Neural cell (in vitro differentiated cells): ENCODE data around the gene FILIP1. TPM values are rescaled to one million over a fixed set of nuclear protein-coding genes. Genes with fewer than 3 reads are reported as not detected.

Source experiments
- H2AFZ ChIP-seq: fragments of 200-600, 300-800 bp; sonication (generic), shearing (Covaris generic); 2 replicates; pipeline ENCODE4 v1.6.0; 2014; ENCODE audit warnings: low read depth, mild to moderate bottlenecking, antibody characterized with exemption, low read length, moderate library complexity
- H3F3A ChIP-seq: fragments of 200-600 bp; shearing (Covaris generic); 2 replicates; pipeline ENCODE4 v1.6.1; 2016; ENCODE audit warnings: mild to moderate bottlenecking, moderate library complexity, mixed read lengths, antibody characterized with exemption, low read length; ENCODE audit not compliant: insufficient read depth, poor library complexity, severe bottlenecking
- H3K27ac ChIP-seq: fragments of 200-600, 300-800 bp; sonication (generic), shearing (Covaris generic); 2 replicates; pipeline ENCODE4 v1.5.1; 2014; ENCODE audit warnings: mild to moderate bottlenecking, low read length, moderate library complexity
- H3K27me3 ChIP-seq: fragments of 300-800, 200-600 bp; sonication (generic), shearing (Covaris generic); 2 replicates; pipeline ENCODE4 v1.6.0; 2014; ENCODE audit warnings: mild to moderate bottlenecking, low read depth, low read length, moderate library complexity; ENCODE audit not compliant: insufficient read depth
- H3K36me3 ChIP-seq: fragments of 300-800, 200-600 bp; sonication (generic), shearing (Covaris generic); 2 replicates; pipeline ENCODE4 v1.5.1; 2014; ENCODE audit warnings: mild to moderate bottlenecking, antibody characterized with exemption, low read length, moderate library complexity; ENCODE audit not compliant: insufficient read depth
- H3K4me2 ChIP-seq: fragments of 300-800, 200-600 bp; sonication (generic), shearing (Covaris generic); 2 replicates; pipeline ENCODE4 v1.6.0; 2014; ENCODE audit warnings: mild to moderate bottlenecking, low read length
- H3K4me3 ChIP-seq: fragments of 300-800, 200-600 bp; sonication (generic), shearing (Covaris generic); 2 replicates; pipeline ENCODE4 v1.5.1; 2014; ENCODE audit warnings: mild to moderate bottlenecking, low read length, moderate library complexity
- H3K79me2 ChIP-seq: fragments of 200-600 bp; shearing (Covaris generic); replicated peaks from 2 replicates; pipeline ENCODE4 v1.6.0; 2014; ENCODE audit warnings: mild to moderate bottlenecking, low read length, moderate library complexity; ENCODE audit not compliant: insufficient read depth
- H3K9ac ChIP-seq: fragments of 300-800, 200-600 bp; sonication (generic), shearing (Covaris generic); 2 replicates; pipeline ENCODE4 v1.6.1; 2016; ENCODE audit warnings: mild to moderate bottlenecking, low read length, mixed read lengths
- H3K9me2 ChIP-seq: fragments of 200-600 bp; shearing (Covaris generic); 2 replicates; pipeline ENCODE4 v1.6.1; 2016; ENCODE audit warnings: mild to moderate bottlenecking, low read length, mixed read lengths; ENCODE audit not compliant: insufficient read depth
- H3K9me3 ChIP-seq: fragments of 200-600, 300-800 bp; sonication (generic), shearing (Covaris generic); 2 replicates; pipeline ENCODE4 v1.6.1; 2016; ENCODE audit warnings: mild to moderate bottlenecking, mixed run types, low read length, moderate library complexity, mixed read lengths
- H4K20me1 ChIP-seq: fragments of 200-600 bp; shearing (Covaris generic); 2 replicates; pipeline ENCODE4 v1.6.1; 2016; ENCODE audit warnings: mild to moderate bottlenecking, mixed run types; ENCODE audit not compliant: insufficient read depth
- CTCF ChIP-seq: fragments of 450-650 bp; IDR thresholded peaks from 2 replicates; pipeline ENCODE4 v1.5.1; 2014; ENCODE audit warnings: antibody characterized with exemption, mild to moderate bottlenecking, moderate library complexity; ENCODE audit not compliant: poor library complexity, severe bottlenecking
- EP300 ChIP-seq: fragments of 450-650 bp; conservative IDR thresholded peaks from 2 replicates; pipeline ENCODE4 v1.6.1; 2014; ENCODE audit warnings: antibody characterized with exemption, mild to moderate bottlenecking, moderate library complexity; ENCODE audit not compliant: poor library complexity, severe bottlenecking
- EZH2 ChIP-seq: fragments of 200-600, 300-800 bp; shearing (Covaris generic), sonication (generic); IDR thresholded peaks from 2 replicates; pipeline ENCODE4 v1.6.1; 2014; ENCODE audit warnings: antibody characterized with exemption, low read length, borderline replicate concordance, mild to moderate bottlenecking; ENCODE audit not compliant: insufficient read depth, poor library complexity, severe bottlenecking
- MXI1 ChIP-seq: fragments of 450-650 bp; conservative IDR thresholded peaks from 2 replicates; pipeline ENCODE4 v1.6.1; 2014; ENCODE audit warnings: antibody characterized with exemption, mild to moderate bottlenecking; ENCODE audit not compliant: poor library complexity, severe bottlenecking
- POLR2AphosphoS5 ChIP-seq: IDR thresholded peaks from 2 replicates; pipeline ENCODE4 v1.6.1; 2012
- RAD21 ChIP-seq: fragments of 450-650 bp; conservative IDR thresholded peaks from 2 replicates; pipeline ENCODE4 v1.6.1; 2014; ENCODE audit warnings: antibody characterized with exemption, mild to moderate bottlenecking, moderate library complexity
- SMC3 ChIP-seq: fragments of 450-650 bp; conservative IDR thresholded peaks from 2 replicates; pipeline ENCODE4 v1.6.1; 2014; ENCODE audit warnings: antibody characterized with exemption, mild to moderate bottlenecking, moderate library complexity; ENCODE audit not compliant: poor library complexity
- TAF1 ChIP-seq: IDR thresholded peaks from 2 replicates; pipeline ENCODE4 v1.6.1; 2012; ENCODE audit warnings: low read depth
- polyA plus RNA-seq: library from polyadenylated mRNA; depleted of rRNA; stranded (reverse); fragments of >200 nt; gene quantifications from 2 replicates; pipeline ENCODE4 v1.2.3, GENCODE V29; 2014
- TF ChIP-seq, protein P1 (sequence below): IDR thresholded peaks from 2 replicates; pipeline ENCODE4 v1.6.1; 2012; ENCODE audit warnings: borderline replicate concordance

The FILIP1 gene
- polyA plus RNA-seq, 1 donor from 2014 or later, result 1.4 TPM

DNA sequence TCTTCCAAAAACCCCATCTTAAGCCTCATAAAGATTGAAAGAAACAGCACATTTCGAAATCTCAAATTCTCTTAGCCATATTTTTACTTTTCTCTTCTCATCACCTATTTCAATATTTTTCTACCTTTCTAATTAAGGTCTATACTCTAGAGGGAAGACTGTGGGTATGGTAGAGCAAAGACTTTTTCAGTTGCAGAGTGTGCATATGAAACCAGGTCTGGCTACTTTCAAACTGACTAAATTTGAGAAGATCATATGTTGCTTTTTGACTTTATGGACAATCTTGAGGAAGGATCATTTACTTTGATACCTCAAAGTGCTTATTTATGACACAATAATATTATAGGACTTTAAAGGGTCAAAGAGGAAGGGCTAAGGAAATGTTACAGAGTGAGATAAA, 20.7 kb downstream of the FILIP1 start:
- H3K9me3 ChIP-seq, result no peaks in the 10 kb centered on the region
- no peak overlapping the region for H3K4me2 ChIP-seq
- H3F3A ChIP-seq, result no peaks in the 10 kb centered on the region
- H3K27me3 ChIP-seq, result no peaks in the 10 kb centered on the region
- no peak overlapping the region for H3K27ac ChIP-seq
- H3K36me3 ChIP-seq, result no peaks in the 10 kb centered on the region
- H3K9ac ChIP-seq, result no peak overlapping the region
- H3K79me2 ChIP-seq, result no peaks in the 10 kb centered on the region
- TF ChIP-seq TAF1, result no peak
- TF ChIP-seq EZH2, result no peak
- no peak for TF ChIP-seq CTCF
- TF ChIP-seq POLR2AphosphoS5, result no peak
- TF ChIP-seq MXI1, result no peak
- no peak for TF ChIP-seq EP300
- TF ChIP-seq RAD21, result no peak
- TF ChIP-seq SMC3, result no peak
- TF ChIP-seq, protein P1, sequence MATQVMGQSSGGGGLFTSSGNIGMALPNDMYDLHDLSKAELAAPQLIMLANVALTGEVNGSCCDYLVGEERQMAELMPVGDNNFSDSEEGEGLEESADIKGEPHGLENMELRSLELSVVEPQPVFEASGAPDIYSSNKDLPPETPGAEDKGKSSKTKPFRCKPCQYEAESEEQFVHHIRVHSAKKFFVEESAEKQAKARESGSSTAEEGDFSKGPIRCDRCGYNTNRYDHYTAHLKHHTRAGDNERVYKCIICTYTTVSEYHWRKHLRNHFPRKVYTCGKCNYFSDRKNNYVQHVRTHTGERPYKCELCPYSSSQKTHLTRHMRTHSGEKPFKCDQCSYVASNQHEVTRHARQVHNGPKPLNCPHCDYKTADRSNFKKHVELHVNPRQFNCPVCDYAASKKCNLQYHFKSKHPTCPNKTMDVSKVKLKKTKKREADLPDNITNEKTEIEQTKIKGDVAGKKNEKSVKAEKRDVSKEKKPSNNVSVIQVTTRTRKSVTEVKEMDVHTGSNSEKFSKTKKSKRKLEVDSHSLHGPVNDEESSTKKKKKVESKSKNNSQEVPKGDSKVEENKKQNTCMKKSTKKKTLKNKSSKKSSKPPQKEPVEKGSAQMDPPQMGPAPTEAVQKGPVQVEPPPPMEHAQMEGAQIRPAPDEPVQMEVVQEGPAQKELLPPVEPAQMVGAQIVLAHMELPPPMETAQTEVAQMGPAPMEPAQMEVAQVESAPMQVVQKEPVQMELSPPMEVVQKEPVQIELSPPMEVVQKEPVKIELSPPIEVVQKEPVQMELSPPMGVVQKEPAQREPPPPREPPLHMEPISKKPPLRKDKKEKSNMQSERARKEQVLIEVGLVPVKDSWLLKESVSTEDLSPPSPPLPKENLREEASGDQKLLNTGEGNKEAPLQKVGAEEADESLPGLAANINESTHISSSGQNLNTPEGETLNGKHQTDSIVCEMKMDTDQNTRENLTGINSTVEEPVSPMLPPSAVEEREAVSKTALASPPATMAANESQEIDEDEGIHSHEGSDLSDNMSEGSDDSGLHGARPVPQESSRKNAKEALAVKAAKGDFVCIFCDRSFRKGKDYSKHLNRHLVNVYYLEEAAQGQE, result no peak
- no peaks in the 10 kb centered on the region for H4K20me1 ChIP-seq
- H2AFZ ChIP-seq, result no peak overlapping the region
- no peaks in the 10 kb centered on the region for H3K9me2 ChIP-seq
- H3K4me3 ChIP-seq, result no peak overlapping the region

- Histone ChIP-seq H3F3A (no peaks in the 10 kb centered on the region), H3K4me3 (no peak overlapping the region), H4K20me1 (no peaks in the 10 kb centered on the region), H3K9ac (no peak overlapping the region), H3K27me3 (no peaks in the 10 kb centered on the region), H3K9me2 (no peaks in the 10 kb centered on the region), H3K36me3 (no peaks in the 10 kb centered on the region), H3K9me3 (no peaks in the 10 kb centered on the region), H3K4me2 (no peak overlapping the region), H3K79me2 (no peaks in the 10 kb centered on the region), H2AFZ (no peak overlapping the region), H3K27ac (no peak overlapping the region)
- TF ChIP-seq MXI1, result no peak
- no peak for TF ChIP-seq RAD21
- TF ChIP-seq EP300, result no peak
- no peak for TF ChIP-seq POLR2AphosphoS5
- TF ChIP-seq SMC3, result no peak
- TF ChIP-seq CTCF, result no peak
- TF ChIP-seq EZH2, result no peak
- TF ChIP-seq, protein P1, result no peak
- TF ChIP-seq TAF1, result no peak
These were observed 25.6 kb downstream of the FILIP1 start for GRCh38 chr6:75467966-75468365.
